Body of pancreas (tissue), 4 donors: Measurements from ENCODE around the gene EBI3. TPM values are rescaled to one million over a fixed set of nuclear protein-coding genes. Genes with fewer than 3 reads are reported as not detected.
"Not testable (repeated sequence)": the region's sequence is repeated elsewhere in the genome, so short reads cannot be mapped to it uniquely, and the experiment has no call there.

Source experiments
- ATAC-seq: fragments of 150-250 bp; one replicate; pipeline ENCODE4 v1.9.1; 2016
- DNase-seq, 4 donors: peaks; one replicate each; pipeline ENCODE4 v3.0.0-alpha.2; 2019
- H3K27ac ChIP-seq, 4 donors: fragments of 200-600 bp; sonication (generic); 1 replicate in 3 of 4; 2 replicates in 1 of 4; pipeline versions ENCODE4 v1.5.1 to v1.6.1; 2016 to 2019; ENCODE audit warnings: mild to moderate bottlenecking in 1 of 4, mixed read lengths in 1 of 4, moderate library complexity in 1 of 4
- H3K27me3 ChIP-seq, 2 donors: fragments of 200-600 bp; sonication (generic); one replicate each; pipeline ENCODE4 v1.6.0; 2016; ENCODE audit warnings: mild to moderate bottlenecking in 1 of 2
- H3K36me3 ChIP-seq, 2 donors: fragments of 200-600 bp; sonication (generic); replicated peaks in 1 of 2; 2 replicates each; pipeline ENCODE4 v1.5.1; 2016; ENCODE audit warnings: low read depth in 2 of 2; ENCODE audit not compliant: insufficient read depth in 1 of 2
- H3K4me1 ChIP-seq: fragments of 200-600 bp; sonication (generic); one replicate; pipeline ENCODE4 v1.6.0; 2016
- H3K4me3 ChIP-seq, 2 donors: fragments of 200-600 bp; sonication (generic); 1 replicate in 1 of 2; 2 replicates in 1 of 2; pipeline ENCODE4 v1.5.1; 2016 to 2019
- H3K9me3 ChIP-seq, 3 donors: fragments of 200-600 bp; sonication (generic); 1 replicate in 2 of 3; 2 replicates in 1 of 3; pipeline ENCODE4 v1.5.1; 2016
- CTCF ChIP-seq, 7 experiments: fragments of 450-650 bp in 4 of 7; fragments of 200-600 bp in 3 of 7; sonication (generic) in 3 of 7; IDR thresholded peaks; one replicate each; pipeline ENCODE4 v1.5.1; 2016 to 2019; ENCODE audit warnings: antibody characterized with exemption in 7 of 7
- POLR2A ChIP-seq, 3 donors: fragments of 450-650 bp; IDR thresholded peaks; one replicate each; pipeline ENCODE4 v1.6.1; 2016; ENCODE audit warnings: antibody characterized with exemption in 3 of 3, mild to moderate bottlenecking in 2 of 3
- WGBS, 2 donors: methylation state at CpG; one replicate each; pipeline ENCODE4 v1.1.5; 2017; 5-methylcytosine and 5-hydroxymethylcytosine counted together
- intact Hi-C: fragments of 100-400 bp; cut with DNase I; formaldehyde crosslinking; loops from one replicate; pipeline ENCODE4 v1.15.1; 2023
- total RNA-seq, 2 donors: library from RNA; depleted of rRNA; stranded (reverse); fragments of >200 nt; gene quantifications; one replicate each; pipeline ENCODE4 v1.1.0, GENCODE V29; 2016

EBI3 gene
- total RNA-seq, 2 donors from 2014 or later = 0.99 to 27.5 TPM

- DNase-seq (no peak), ATAC-seq (no peak)
- Histone ChIP-seq H3K9me3 (no peaks in the 10 kb centered on the region), H3K27ac (no peak overlapping the region), H3K4me3 (no peak overlapping the region), H3K27me3 (peaks cover 0 to 6% of the 10 kb centered on the region in 2 donors), H3K36me3 (no peaks in the 10 kb centered on the region), H3K4me1 (no peaks in the 10 kb centered on the region)
- no peak for TF ChIP-seq POLR2A (IDR thresholded peaks at IDR 0.05)
- no peak for TF ChIP-seq CTCF (IDR thresholded peaks at IDR 0.05)
- intact Hi-C loops = no loop called here
Measured at GRCh38 chr19:4227771-4228170, 1.6 kb upstream of the EBI3 start.

- Histone ChIP-seq H3K36me3 (no peaks in the 10 kb centered on the region), H3K4me3 (no peak overlapping the region), H3K4me1 (no peaks in the 10 kb centered on the region), H3K9me3 (no peaks in the 10 kb centered on the region), H3K27ac (no peak overlapping the region), H3K27me3 (peaks cover 0 to 6% of the 10 kb centered on the region in 2 donors)
- intact Hi-C loops = no loop called here
- WGBS, 2 donors = 37 to 49% methylated on average over 2 of the region's 2 CpGs
- DNase-seq = no peak
- ATAC-seq = no peak
- no peak for TF ChIP-seq POLR2A (IDR thresholded peaks at IDR 0.05)
- no peak for TF ChIP-seq CTCF (IDR thresholded peaks at IDR 0.05)
Measured at GRCh38 chr19:4228765-4229178, 551 bp upstream of the EBI3 start.

GRCh38 chr19:4230237-4230636, 914 bp downstream of the EBI3 start:
- intact Hi-C loops, H3K27me3 ChIP-seq: not testable (repeated sequence)

GRCh38 chr19:4231521-4231920, 2.2 kb downstream of the EBI3 start:
- H3K4me1 ChIP-seq, ATAC-seq, H3K9me3 ChIP-seq, intact Hi-C loops, H3K4me3 ChIP-seq, H3K27me3 ChIP-seq, H3K36me3 ChIP-seq, H3K27ac ChIP-seq, DNase-seq: not testable (repeated sequence)
- WGBS, 2 donors = 68 to 89% methylated on average over 6 of the region's 6 CpGs

More at GRCh38 chr19:4230237-4230636, 914 bp downstream of the EBI3 start:
- H3K27ac ChIP-seq, H3K4me3 ChIP-seq, H3K4me1 ChIP-seq, DNase-seq, ATAC-seq, H3K9me3 ChIP-seq, H3K36me3 ChIP-seq: not testable (repeated sequence)
- WGBS, 2 donors = 71 to 76% methylated on average over 6 of the region's 6 CpGs

- DNase-seq, intact Hi-C loops, H3K27me3 ChIP-seq, H3K27ac ChIP-seq, H3K4me3 ChIP-seq, H3K4me1 ChIP-seq, ATAC-seq, H3K36me3 ChIP-seq, H3K9me3 ChIP-seq: not testable (repeated sequence)
- WGBS, 2 donors = 61 to 81% methylated on average over 4 to 5 of the region's 5 CpGs
Measured at GRCh38 chr19:4232139-4232538, 2.8 kb downstream of the EBI3 start.

- 32 to 37% methylated on average over 15 to 21 of the region's 21 CpGs for WGBS, 2 donors
- no peaks in the 10 kb centered on the region for H3K4me1 ChIP-seq
- no peak overlapping the region for H3K27ac ChIP-seq
- ATAC-seq (no peak), DNase-seq (no peak)
- TF ChIP-seq POLR2A (IDR thresholded peaks at IDR 0.05) (no peak), CTCF (IDR thresholded peaks at IDR 0.05) (no peak)
- H3K27me3 ChIP-seq = peaks cover 0 to 6% of the 10 kb centered on the region in 2 donors
- intact Hi-C loops = no loop called here
- H3K4me3 ChIP-seq = no peak overlapping the region
- H3K9me3 ChIP-seq = no peaks in the 10 kb centered on the region
- H3K36me3 ChIP-seq = no peaks in the 10 kb centered on the region
Measured at GRCh38 chr19:4232614-4233281, 3.4 kb downstream of the EBI3 start.
